Skeletal muscle cell (primary cell): ENCODE results near the gene GAB2.

Experiments
- DNase-seq: peaks from one replicate; pipeline ENCODE4 v3.0.0-alpha.2; 2010; ENCODE audit warnings: low read depth
- H3K4me3 ChIP-seq: 2 replicates; pipeline ENCODE4 v1.5.1; 2011; ENCODE audit warnings: low read depth, mild to moderate bottlenecking, control low read depth, low read length, moderate library complexity

Gene GAB2

GRCh38 chr11:78331711-78332110, 85.9 kb downstream of the GAB2 start:
- no peak for DNase-seq
- H3K4me3 ChIP-seq, result no peak overlapping the region

GRCh38 chr11:78330361-78330760, 87.3 kb downstream of the GAB2 start:
- no peak for DNase-seq

GRCh38 chr11:78327945-78328344, 89.7 kb downstream of the GAB2 start:
- DNase-seq, result no peak

More at GRCh38 chr11:78330361-78330760, 87.3 kb downstream of the GAB2 start:
- H3K4me3 ChIP-seq, result no peak overlapping the region

GRCh38 chr11:78325274-78325781, 92.3 kb downstream of the GAB2 start:
- DNase-seq, result no peak
- H3K4me3 ChIP-seq, result no peak overlapping the region

More at GRCh38 chr11:78327945-78328344, 89.7 kb downstream of the GAB2 start:
- no peak overlapping the region for H3K4me3 ChIP-seq

GRCh38 chr11:78323363-78323762, 94.3 kb downstream of the GAB2 start:
- H3K4me3 ChIP-seq, result no peak overlapping the region
- DNase-seq, result no peak

GRCh38 chr11:78319453-78319955, 98.1 kb downstream of the GAB2 start:
- H3K4me3 ChIP-seq, result no peak overlapping the region
- no peak for DNase-seq

GRCh38 chr11:78318321-78319114, 99.1 kb downstream of the GAB2 start:
- no peak overlapping the region for H3K4me3 ChIP-seq
- DNase-seq, result no peak

GRCh38 chr11:78315724-78316123, 101.9 kb downstream of the GAB2 start:
- DNase-seq, result no peak
- no peak overlapping the region for H3K4me3 ChIP-seq

GRCh38 chr11:78314762-78315161, 102.9 kb downstream of the GAB2 start:
- no peak overlapping the region for H3K4me3 ChIP-seq
- DNase-seq, result no peak

GRCh38 chr11:78313898-78314297, 103.7 kb downstream of the GAB2 start:
- DNase-seq, result no peak
- H3K4me3 ChIP-seq, result no peak overlapping the region

- peak; percentile 79 for DNase-seq
Observed at GRCh38 chr11:78313181-78313795, 104.3 kb downstream of the GAB2 start.

GRCh38 chr11:78312712-78313111, 104.9 kb downstream of the GAB2 start:
- no peak overlapping the region for H3K4me3 ChIP-seq
- DNase-seq, result no peak

More at GRCh38 chr11:78313181-78313795, 104.3 kb downstream of the GAB2 start:
- no peak overlapping the region for H3K4me3 ChIP-seq

- no peak for DNase-seq
- no peak overlapping the region for H3K4me3 ChIP-seq
Observed at GRCh38 chr11:78311702-78312371, 105.8 kb downstream of the GAB2 start.

- no peak overlapping the region for H3K4me3 ChIP-seq
- DNase-seq, result no peak
Observed at GRCh38 chr11:78310500-78310909, 107.1 kb downstream of the GAB2 start.

GRCh38 chr11:78304201-78304600, 113.4 kb downstream of the GAB2 start:
- no peak overlapping the region for H3K4me3 ChIP-seq
- DNase-seq, result no peak

GRCh38 chr11:78300108-78300839, 117.3 kb downstream of the GAB2 start:
- H3K4me3 ChIP-seq, result no peak overlapping the region
- DNase-seq, result no peak

GRCh38 chr11:78299000-78299710, 118.5 kb downstream of the GAB2 start:
- no peak overlapping the region for H3K4me3 ChIP-seq
- no peak for DNase-seq

GRCh38 chr11:78298291-78298771, 119.3 kb downstream of the GAB2 start:
- no peak for DNase-seq

More at GRCh38 chr11:78298291-78298771, 119.3 kb downstream of the GAB2 start:
- H3K4me3 ChIP-seq, result no peak overlapping the region
